Adrenal gland (tissue), 12 donors: Measurements from ENCODE around the gene FKBP3. TPM values are rescaled to one million over a fixed set of nuclear protein-coding genes. Genes with fewer than 3 reads are reported as not detected.

Experiments
- DNase-seq, 7 donors: peaks; one replicate each; pipeline ENCODE4 v3.0.0-alpha.2; 2019 to 2020
- H3K27ac ChIP-seq, 5 donors: fragments of 200-600 bp; sonication (generic) in 4 of 5; 1 replicate in 3 of 5; 2 replicates in 2 of 5; pipeline versions ENCODE4 v1.5.1 to v1.8.0; 2016 to 2020; ENCODE audit warnings: mild to moderate bottlenecking in 1 of 5
- H3K27me3 ChIP-seq: fragments of 200-600 bp; 2 replicates; pipeline ENCODE4 v1.8.0; 2021
- H3K36me3 ChIP-seq, 2 donors: fragments of 200-600 bp; replicated peaks in 1 of 2; 1 replicate in 1 of 2; 2 replicates in 1 of 2; pipeline versions ENCODE4 v1.5.1 to v1.8.0; 2018 to 2022
- H3K4me1 ChIP-seq, 2 donors: fragments of 200-600 bp; replicated peaks in 1 of 2; 1 replicate in 1 of 2; 2 replicates in 1 of 2; pipeline versions ENCODE4 v1.5.1 to v1.8.0; 2018 to 2021
- H3K4me3 ChIP-seq, 4 donors: fragments of 200-600 bp; sonication (generic) in 3 of 4; one replicate each; pipeline ENCODE4 v1.5.1; 2016 to 2018
- H3K9me3 ChIP-seq, 3 donors: fragments of 200-600 bp; sonication (generic) in 1 of 3; replicated peaks in 1 of 3; 1 replicate in 2 of 3; 2 replicates in 1 of 3; pipeline versions ENCODE4 v1.5.1 to v1.8.0; 2016 to 2021
- CTCF ChIP-seq, 6 experiments: fragments of 450-650 bp in 4 of 6; fragments of 200-600 bp in 2 of 6; sonication (generic) in 1 of 6; IDR thresholded peaks; 1 replicate in 5 of 6; 2 replicates in 1 of 6; pipeline versions ENCODE4 v1.5.1 to v1.8.0; 2016 to 2021; ENCODE audit warnings: antibody characterized with exemption in 6 of 6, mild to moderate bottlenecking in 2 of 6, moderate library complexity in 1 of 6
- POLR2A ChIP-seq, 2 donors: fragments of 450-650 bp; IDR thresholded peaks; one replicate each; pipeline ENCODE4 v1.6.1; 2017; ENCODE audit warnings: antibody characterized with exemption in 2 of 2, mild to moderate bottlenecking in 2 of 2, moderate library complexity in 1 of 2
- WGBS, 4 donors: extraction: QIAGEN DNeasy Blood & Tissue Kit in 2 of 4; methylation state at CpG; one replicate each; pipeline versions ENCODE4 v1.1.5 to v1.1.7; 2013 to 2017; 5-methylcytosine and 5-hydroxymethylcytosine counted together
- intact Hi-C, 2 donors: fragments of 100-400 bp; cut with DNase I; formaldehyde crosslinking; loops; one replicate each; pipeline versions ENCODE4 v1.14.1 to v1.15.0; 2022 to 2023
- polyA plus RNA-seq, 3 donors: library from polyadenylated mRNA; stranded (reverse); fragments of 200-250 nt in 2 of 3; fragments of 350-450 nt in 1 of 3; fragmentation: Illumina TruSeq in 1 of 3; extraction: RNeasy Lipid Tissue Mini Kit (QIAGEN cat#74804) in 1 of 3; gene quantifications; one replicate each; pipeline ENCODE4 v1.2.3, GENCODE V29; 2013 to 2014
- total RNA-seq, 9 donors: library from RNA; depleted of rRNA in 4 of 9; stranded (reverse); fragments of >200 nt in 4 of 9; fragments of 120-200 nt in 1 of 9; fragmentation: NEBNext Ultra II Directional in 1 of 9; extraction: Animal tissue kit (Norgen Biotek cat#: 25700) in 1 of 9; gene quantifications; one replicate each; pipeline versions ENCODE4 v1.1.0 to v1.2.4, GENCODE V29; 2013 to 2023
- donor health status: healthy with polysubstance abuse.
- donor health status: Bipolar disorder and iron deficiency.
- donor health status: DM: yes; HTN: yes; CAD: no.
- donor health status: DM: no; HTN: no; CAD: no.
- donor health status: DM: no; HTN: no; CAD: no.
- donor health status: DM: yes; HTN: yes; CAD: no.

The FKBP3 gene
- total and polyA plus RNA-seq, 12 donors, result 15.7 to 146 (median 48.7) TPM

- intact Hi-C loops, result no loop called here
- Histone ChIP-seq H3K27me3 (no peaks in the 10 kb centered on the region), H3K4me3 (no peak overlapping the region), H3K27ac (no peak overlapping the region), H3K36me3 (peaks cover 0 to 53% of the 10 kb centered on the region in 2 donors), H3K4me1 (peaks cover 0 to 9% of the 10 kb centered on the region in 2 donors), H3K9me3 (peaks cover 0 to 7% (median 0%) of the 10 kb centered on the region in 3 donors)
- no peak for TF ChIP-seq CTCF (IDR thresholded peaks at IDR 0.05)
- TF ChIP-seq POLR2A (IDR thresholded peaks at IDR 0.05), result no peak
- no peak for DNase-seq
- WGBS, 4 donors, result 71 to 100% (median 98%) methylated on average over 1 to 2 of the region's 2 CpGs
Observed at GRCh38 chr14:45125754-45126153, 8.5 kb downstream of the FKBP3 start.

- no peak for DNase-seq
Observed at GRCh38 chr14:45123271-45123670, 11.0 kb downstream of the FKBP3 start.

GRCh38 chr14:45120096-45120495 is 14.2 kb downstream of the FKBP3 start:
- H3K27me3 ChIP-seq, result no peaks in the 10 kb centered on the region
- H3K9me3 ChIP-seq, result peaks cover 0 to 6% (median 0%) of the 10 kb centered on the region in 3 donors
- no peak for TF ChIP-seq CTCF (IDR thresholded peaks at IDR 0.05)
- no peak for TF ChIP-seq POLR2A (IDR thresholded peaks at IDR 0.05)
- intact Hi-C loops, result no loop called here
- peaks cover 0 to 88% of the 10 kb centered on the region in 2 donors for H3K36me3 ChIP-seq
- no peak for DNase-seq
- 61 to 81% (median 75%) methylated on average over 1 of the region's 1 CpG for WGBS, 4 donors
- H3K27ac ChIP-seq, result no peak overlapping the region
- H3K4me3 ChIP-seq, result no peak overlapping the region
- no peaks in the 10 kb centered on the region for H3K4me1 ChIP-seq

More at GRCh38 chr14:45123271-45123670, 11.0 kb downstream of the FKBP3 start:
- Histone ChIP-seq H3K4me3 (no peak overlapping the region), H3K36me3 (peaks cover 0 to 75% of the 10 kb centered on the region in 2 donors), H3K27ac (no peak overlapping the region), H3K9me3 (peaks cover 0 to 7% (median 0%) of the 10 kb centered on the region in 3 donors), H3K27me3 (no peaks in the 10 kb centered on the region), H3K4me1 (no peaks in the 10 kb centered on the region)
- WGBS, 4 donors, result 91 to 95% (median 93%) methylated on average over 3 of the region's 3 CpGs
- TF ChIP-seq POLR2A (IDR thresholded peaks at IDR 0.05) (no peak), CTCF (IDR thresholded peaks at IDR 0.05) (no peak)
- intact Hi-C loops, result no loop called here

- peaks cover 0 to 92% of the 10 kb centered on the region in 2 donors for H3K36me3 ChIP-seq
- DNase-seq, result no peak
- peaks cover 0 to 3% (median 0%) of the 10 kb centered on the region in 3 donors for H3K9me3 ChIP-seq
- H3K27ac ChIP-seq, result no peak overlapping the region
- H3K27me3 ChIP-seq, result no peaks in the 10 kb centered on the region
- intact Hi-C loops, result no loop called here
- TF ChIP-seq POLR2A (IDR thresholded peaks at IDR 0.05) (no peak), CTCF (IDR thresholded peaks at IDR 0.05) (no peak)
- no peaks in the 10 kb centered on the region for H3K4me1 ChIP-seq
- H3K4me3 ChIP-seq, result no peak overlapping the region
- 92 to 95% (median 94%) methylated on average over 6 of the region's 6 CpGs for WGBS, 4 donors
Observed at GRCh38 chr14:45118594-45118993, 15.7 kb downstream of the FKBP3 start.
